Lung (tissue), 16 donors: ENCODE data around the gene IDS. TPM values are rescaled to one million over a fixed set of nuclear protein-coding genes. Genes with fewer than 3 reads are reported as not detected.
"Not testable (repeated sequence)": the region's sequence is repeated elsewhere in the genome, so short reads cannot be mapped to it uniquely, and the experiment has no call there.

ENCODE experiments used
- ATAC-seq: fragments of 200-7000 bp; cut with Tn5 transposase; one replicate; pipeline ENCODE4 v1.9.1; 2020; ENCODE audit warnings: moderate number of reproducible peaks; ENCODE audit not compliant: insufficient read depth, low FRiP score
- DNase-seq, 3 donors: peaks; one replicate each; pipeline ENCODE4 v3.0.0-alpha.2; 2013 to 2017
- H3K27ac ChIP-seq, 2 donors: one replicate each; pipeline ENCODE4 v1.5.1; 2013; ENCODE audit warnings: mild to moderate bottlenecking in 2 of 2, moderate library complexity in 2 of 2, control low read depth in 1 of 2, inconsistent platforms in 1 of 2, low read depth in 1 of 2, low read length in 1 of 2
- H3K27me3 ChIP-seq, 3 donors: one replicate each; pipeline ENCODE4 v1.5.1; 2013; ENCODE audit warnings: low read length in 2 of 3; ENCODE audit not compliant: control insufficient read depth in 3 of 3, insufficient read depth in 3 of 3
- H3K36me3 ChIP-seq, 4 donors: one replicate each; pipeline ENCODE4 v1.5.1; 2013; ENCODE audit warnings: low read length in 4 of 4, mild to moderate bottlenecking in 1 of 4, moderate library complexity in 1 of 4; ENCODE audit not compliant: control insufficient read depth in 4 of 4, insufficient read depth in 4 of 4
- H3K4me1 ChIP-seq, 5 donors: one replicate each; pipeline ENCODE4 v1.5.1; 2013; ENCODE audit warnings: low read length in 5 of 5, mild to moderate bottlenecking in 2 of 5, moderate library complexity in 1 of 5; ENCODE audit not compliant: control insufficient read depth in 5 of 5, insufficient read depth in 5 of 5
- H3K4me3 ChIP-seq: one replicate; pipeline ENCODE4 v1.5.1; 2013; ENCODE audit warnings: mild to moderate bottlenecking, control low read depth, moderate library complexity
- H3K9ac ChIP-seq, 2 donors: one replicate each; pipeline ENCODE4 v1.5.1; 2013; ENCODE audit warnings: low read length in 2 of 2, control low read depth in 1 of 2; ENCODE audit not compliant: insufficient read depth in 1 of 2
- H3K9me3 ChIP-seq, 4 donors: one replicate each; pipeline ENCODE4 v1.5.1; 2013; ENCODE audit warnings: low read length in 3 of 4, mild to moderate bottlenecking in 1 of 4, moderate library complexity in 1 of 4; ENCODE audit not compliant: control insufficient read depth in 4 of 4, insufficient read depth in 3 of 4
- WGBS, 2 donors: extraction: QIAGEN DNeasy Blood & Tissue Kit; methylation state at CpG; one replicate each; pipeline ENCODE4 v1.1.7; 2013; 5-methylcytosine and 5-hydroxymethylcytosine counted together
- long read RNA-seq, 5 donors: transcript quantifications; one replicate each; lab custom pipeline, GENCODE V29; 2026
- polyA plus RNA-seq, 2 donors: library from polyadenylated mRNA; stranded (reverse); fragments of 200-250 nt; gene quantifications; one replicate each; pipeline ENCODE4 v1.2.1, GENCODE V29; 2013
- total RNA-seq, 2 donors: library from RNA; depleted of rRNA in 1 of 2; stranded (reverse); fragments of >200 nt in 1 of 2; gene quantifications; one replicate each; pipeline ENCODE4 v1.2.1, GENCODE V29; 2014 to 2021
- TF ChIP-seq, protein P1 (sequence below): IDR thresholded peaks from 2 replicates; pipeline ENCODE4 v1.5.1; 2012; ENCODE audit warnings: mild to moderate bottlenecking; ENCODE audit errors: control extremely low read depth, extremely low read depth
- donor health status: control.
- donor health status: control.
- donor health status: Bipolar disorder and iron deficiency.
- donor health status: healthy.
- donor health status: DM: yes; HTN: yes; CAD: no.

Gene IDS, protein sequence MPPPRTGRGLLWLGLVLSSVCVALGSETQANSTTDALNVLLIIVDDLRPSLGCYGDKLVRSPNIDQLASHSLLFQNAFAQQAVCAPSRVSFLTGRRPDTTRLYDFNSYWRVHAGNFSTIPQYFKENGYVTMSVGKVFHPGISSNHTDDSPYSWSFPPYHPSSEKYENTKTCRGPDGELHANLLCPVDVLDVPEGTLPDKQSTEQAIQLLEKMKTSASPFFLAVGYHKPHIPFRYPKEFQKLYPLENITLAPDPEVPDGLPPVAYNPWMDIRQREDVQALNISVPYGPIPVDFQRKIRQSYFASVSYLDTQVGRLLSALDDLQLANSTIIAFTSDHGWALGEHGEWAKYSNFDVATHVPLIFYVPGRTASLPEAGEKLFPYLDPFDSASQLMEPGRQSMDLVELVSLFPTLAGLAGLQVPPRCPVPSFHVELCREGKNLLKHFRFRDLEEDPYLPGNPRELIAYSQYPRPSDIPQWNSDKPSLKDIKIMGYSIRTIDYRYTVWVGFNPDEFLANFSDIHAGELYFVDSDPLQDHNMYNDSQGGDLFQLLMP
- total RNA-seq (100 to 1,000 TPM in 1 of 2 donors, 10 to 100 TPM in 1; 39.8 to 100 TPM), polyA plus RNA-seq (10 to 100 TPM; 32.0 to 58.6 TPM)
- long read RNA-seq, donor 1, full-length matches to known transcripts, result 8 of 8 reads
- long read RNA-seq, donor 1, partial matches to known transcripts, result 0 of 8 reads
- long read RNA-seq, donor 1, other reads (novel, unspliced or antisense), result 0 of 8 reads
- long read RNA-seq, donor 2, partial matches to known transcripts, result 0 of 4 reads
- long read RNA-seq, donor 2, other reads (novel, unspliced or antisense), result 0 of 4 reads
- long read RNA-seq, donor 3, full-length matches to known transcripts, result 9 of 9 reads
- long read RNA-seq, donor 3, partial matches to known transcripts, result 0 of 9 reads
- long read RNA-seq, donor 3, other reads (novel, unspliced or antisense), result 0 of 9 reads
- long read RNA-seq, donor 4, partial matches to known transcripts, result 0 of 1 reads
- long read RNA-seq, donor 4, other reads (novel, unspliced or antisense), result 0 of 1 reads
- long read RNA-seq, donor 5, full-length matches to known transcripts, result 8 of 8 reads
- long read RNA-seq, donor 5, partial matches to known transcripts, result 0 of 8 reads
- long read RNA-seq, donor 5, other reads (novel, unspliced or antisense), result 0 of 8 reads

DNA sequence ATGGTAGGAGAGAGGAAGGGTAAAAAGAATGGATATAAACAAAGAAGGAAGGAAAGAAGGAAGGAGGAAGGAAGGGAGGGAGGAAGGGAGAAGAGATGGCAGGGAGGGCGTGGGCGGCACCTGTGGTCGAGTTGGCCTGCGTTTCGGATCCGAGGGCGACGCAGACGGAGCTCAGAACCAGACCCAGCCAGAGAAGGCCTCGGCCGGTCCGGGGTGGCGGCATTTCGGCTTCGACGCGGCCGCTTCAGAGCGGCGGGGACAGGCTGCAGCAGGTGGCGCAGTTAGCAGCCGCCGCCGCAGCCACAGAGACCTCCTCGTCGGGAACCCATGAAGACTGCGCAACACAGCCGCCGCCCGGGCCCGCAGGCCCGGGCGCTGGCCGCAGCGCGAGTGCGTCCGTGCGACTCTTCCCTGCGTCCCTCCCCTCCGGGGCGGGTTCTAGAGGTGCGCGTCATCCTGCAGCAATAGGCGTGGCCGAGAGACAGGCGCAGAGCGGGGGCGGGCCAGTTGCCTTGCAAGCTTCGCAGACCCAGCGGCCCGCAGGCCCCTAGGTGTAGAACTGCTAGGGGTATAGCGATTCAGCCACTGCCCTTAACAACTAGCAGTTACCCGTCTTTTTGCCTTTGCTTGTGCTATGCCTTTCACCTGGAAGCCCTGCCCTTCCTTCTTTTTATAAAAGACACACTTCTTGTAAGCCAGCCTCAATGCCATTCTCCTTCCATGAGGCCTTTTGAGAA is at the start of gene IDS:
Gene IDS, minus strand, starts transcription at position 392 of the 737 bp plus-strand sequence. Its CDS starts 169 bp downstream, at position 223.
- peaks cover 0 to 2% (median 0%) of the 10 kb centered on the region in 4 donors for H3K9me3 ChIP-seq
- peak within 1 kb of the TSS; percentile 79 for H3K4me3 ChIP-seq
- H3K36me3 ChIP-seq, result peaks cover 0 to 8% (median 3%) of the 10 kb centered on the region in 4 donors
- TF ChIP-seq, protein P1, sequence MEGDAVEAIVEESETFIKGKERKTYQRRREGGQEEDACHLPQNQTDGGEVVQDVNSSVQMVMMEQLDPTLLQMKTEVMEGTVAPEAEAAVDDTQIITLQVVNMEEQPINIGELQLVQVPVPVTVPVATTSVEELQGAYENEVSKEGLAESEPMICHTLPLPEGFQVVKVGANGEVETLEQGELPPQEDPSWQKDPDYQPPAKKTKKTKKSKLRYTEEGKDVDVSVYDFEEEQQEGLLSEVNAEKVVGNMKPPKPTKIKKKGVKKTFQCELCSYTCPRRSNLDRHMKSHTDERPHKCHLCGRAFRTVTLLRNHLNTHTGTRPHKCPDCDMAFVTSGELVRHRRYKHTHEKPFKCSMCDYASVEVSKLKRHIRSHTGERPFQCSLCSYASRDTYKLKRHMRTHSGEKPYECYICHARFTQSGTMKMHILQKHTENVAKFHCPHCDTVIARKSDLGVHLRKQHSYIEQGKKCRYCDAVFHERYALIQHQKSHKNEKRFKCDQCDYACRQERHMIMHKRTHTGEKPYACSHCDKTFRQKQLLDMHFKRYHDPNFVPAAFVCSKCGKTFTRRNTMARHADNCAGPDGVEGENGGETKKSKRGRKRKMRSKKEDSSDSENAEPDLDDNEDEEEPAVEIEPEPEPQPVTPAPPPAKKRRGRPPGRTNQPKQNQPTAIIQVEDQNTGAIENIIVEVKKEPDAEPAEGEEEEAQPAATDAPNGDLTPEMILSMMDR, result no peak
- DNase-seq (peak; percentile 88 to 91 (median 89)), ATAC-seq (peak; percentile 92)
- 0 to 38% methylated on average over 50 to 54 of the region's 54 CpGs for WGBS, 2 donors
- H3K27me3 ChIP-seq, result peaks cover 0 to 11% (median 4%) of the 10 kb centered on the region in 3 donors
- H3K9ac ChIP-seq, result peak within 1 kb of the TSS; percentile 49 to 74
- H3K4me1 ChIP-seq, result peaks cover 0 to 9% (median 5%) of the 10 kb centered on the region in 5 donors
- H3K27ac ChIP-seq, result peak within 1 kb of the TSS; percentile 97 to 98

DNA sequence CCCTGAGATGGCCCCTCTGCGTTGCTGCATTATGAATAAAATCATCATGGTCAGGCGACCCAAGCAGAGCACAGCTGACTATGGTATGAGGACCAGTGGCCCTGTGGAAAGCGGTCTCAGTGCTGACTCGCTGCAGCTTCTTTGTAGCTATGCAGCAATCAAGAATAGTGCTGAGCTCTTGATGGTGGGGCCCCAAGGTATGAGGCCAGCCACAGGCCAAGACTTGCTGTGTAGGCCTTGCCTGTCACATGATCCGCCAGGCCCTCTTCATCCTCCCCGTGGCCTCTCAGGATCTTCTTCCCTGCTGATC is 46.8 kb upstream of the IDS start:
- not testable (repeated sequence) for ATAC-seq, DNase-seq, H3K27me3 ChIP-seq, H3K9me3 ChIP-seq, H3K9ac ChIP-seq, H3K27ac ChIP-seq, H3K4me3 ChIP-seq, H3K4me1 ChIP-seq, H3K36me3 ChIP-seq
- WGBS, 2 donors, result 87% methylated on average over 2 of the region's 6 CpGs; no CpG with 5 or more reads in 1 of the 2 donors

DNA sequence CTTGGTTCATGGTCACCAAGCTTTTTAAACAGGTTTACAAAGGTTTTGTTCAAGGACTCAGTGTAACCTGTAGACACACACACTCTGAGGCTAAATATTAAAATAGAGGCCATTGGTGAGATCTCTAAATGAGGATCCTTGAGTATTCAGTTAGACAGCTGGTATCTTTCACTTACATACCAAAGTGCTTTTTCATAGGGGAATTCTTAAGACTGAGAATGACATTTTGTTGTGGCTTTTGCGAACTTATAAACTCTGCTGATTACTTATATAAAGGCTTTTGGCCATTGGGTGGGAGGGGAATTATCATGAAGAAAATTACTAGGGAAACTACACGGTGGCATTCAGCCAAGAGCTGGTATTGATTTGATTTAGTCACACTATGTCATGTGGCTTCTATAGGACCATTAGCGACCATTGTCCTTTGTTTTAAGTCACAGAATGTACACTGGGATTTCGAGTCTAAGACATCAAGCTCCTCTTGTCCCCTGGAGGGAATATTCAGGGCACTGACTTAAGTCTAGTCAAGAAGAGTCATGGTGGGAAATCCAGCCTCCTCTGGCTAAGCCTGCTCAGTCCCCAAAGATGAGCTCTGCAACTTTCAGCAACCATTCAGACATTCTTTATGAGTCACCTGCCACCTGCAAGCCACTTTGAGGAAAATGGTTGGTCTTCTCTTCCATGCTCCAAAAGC is 46.3 kb upstream of the IDS start:
- not testable (repeated sequence) for H3K4me3 ChIP-seq, H3K36me3 ChIP-seq, H3K9ac ChIP-seq, H3K27me3 ChIP-seq, H3K4me1 ChIP-seq, DNase-seq, H3K27ac ChIP-seq, H3K9me3 ChIP-seq, ATAC-seq
- WGBS, 2 donors, result no CpG with 5 or more reads among the region's 4 CpGs

DNA sequence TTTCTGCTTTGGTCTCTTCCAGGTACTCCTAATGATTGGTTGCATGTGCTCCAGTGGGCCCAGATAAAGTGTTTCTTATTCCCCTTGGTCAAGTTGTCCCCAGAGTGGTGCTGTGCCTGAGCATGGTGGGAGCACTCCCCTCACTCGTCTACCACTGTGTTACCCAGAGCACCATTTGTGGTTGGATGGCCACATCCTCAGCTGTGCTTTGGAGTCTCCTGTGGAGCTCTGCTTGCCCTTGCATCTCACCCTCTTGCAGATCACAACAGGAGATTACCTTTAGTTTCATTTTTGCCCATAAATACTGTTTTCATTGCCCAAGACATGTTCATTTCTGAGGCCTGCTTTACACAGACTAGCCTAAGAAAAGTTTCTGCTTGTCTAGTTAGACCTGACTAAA is 45.3 kb upstream of the IDS start:
- not testable (repeated sequence) for DNase-seq, H3K9ac ChIP-seq, H3K27ac ChIP-seq, H3K27me3 ChIP-seq, H3K4me3 ChIP-seq, H3K9me3 ChIP-seq, ATAC-seq, H3K4me1 ChIP-seq, H3K36me3 ChIP-seq
- WGBS, 2 donors, result 86% methylated on average over 1 of the region's 1 CpG; no CpG with 5 or more reads in 1 of the 2 donors

DNA sequence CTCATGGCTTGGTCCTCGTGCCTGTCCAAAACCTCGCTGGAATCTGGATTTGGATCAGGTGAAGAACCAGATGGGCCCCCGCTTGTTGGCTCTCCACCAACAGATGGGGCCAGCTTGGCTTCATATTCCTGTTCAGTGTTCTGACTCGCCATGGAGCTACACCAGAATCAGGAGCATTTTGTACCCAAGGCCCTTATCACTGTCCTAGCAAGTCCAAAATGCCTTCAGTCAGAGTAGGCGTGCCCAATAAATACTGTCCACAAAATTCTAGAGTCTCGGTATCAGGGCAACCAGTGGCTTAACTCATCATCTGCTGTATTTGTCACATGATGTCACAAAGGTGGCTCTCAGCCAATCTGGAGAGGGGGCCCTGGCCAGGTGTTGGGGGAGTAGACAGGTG is 44.6 kb upstream of the IDS start, which contains the start of gene HSFX3:
Gene HSFX3, minus strand, starts transcription at position 224 of the 400 bp plus-strand sequence. Its CDS starts 72 bp downstream, at position 152.
- H3K9ac ChIP-seq, H3K9me3 ChIP-seq, H3K4me3 ChIP-seq, H3K27me3 ChIP-seq, ATAC-seq, H3K27ac ChIP-seq, DNase-seq, H3K36me3 ChIP-seq, H3K4me1 ChIP-seq: not testable (repeated sequence)
- 80% methylated on average over 1 of the region's 6 CpGs; no CpG with 5 or more reads in 1 of the 2 donors for WGBS, 2 donors

DNA sequence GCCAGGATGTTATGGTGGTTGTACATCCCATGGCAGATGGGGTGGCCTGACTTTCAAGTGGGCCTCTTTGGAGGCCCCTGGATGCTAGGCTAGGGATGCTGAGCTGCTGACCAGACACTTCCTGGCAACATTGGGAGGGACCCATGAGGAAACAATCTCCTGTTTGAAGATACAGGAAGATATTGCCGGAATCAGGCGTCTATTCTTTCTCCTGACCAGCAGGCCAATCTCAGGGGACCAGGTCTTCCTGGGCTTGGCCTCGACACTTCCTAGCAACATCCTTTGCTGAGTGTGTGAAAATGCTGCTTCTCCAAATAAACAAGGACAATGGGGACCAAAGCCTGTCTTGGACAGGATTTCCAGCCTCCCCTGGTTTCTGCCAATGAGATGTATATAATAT is 42.7 kb upstream of the IDS start:
- DNase-seq, ATAC-seq: not testable (repeated sequence)
- 38% methylated on average over 1 of the region's 3 CpGs; no CpG with 5 or more reads in 1 of the 2 donors for WGBS, 2 donors

More for the DNA sequence above, 42.7 kb upstream of the IDS start:
- not testable (repeated sequence) for H3K27me3 ChIP-seq, H3K4me3 ChIP-seq, H3K9ac ChIP-seq, H3K4me1 ChIP-seq, H3K27ac ChIP-seq, H3K36me3 ChIP-seq, H3K9me3 ChIP-seq
